GM19397 (cell line): Measurements from ENCODE around the gene CAPN15.
"Not testable (repeated sequence)": the region's sequence is repeated elsewhere in the genome, so short reads cannot be mapped to it uniquely, and the experiment has no call there.

Source experiments
- ATAC-seq: cut with Tn5 transposase; IDR thresholded peaks from one replicate; pipeline ENCODE4 v1.9.1; 2021; ENCODE audit warnings: mild to moderate bottlenecking, moderate library complexity; ENCODE audit not compliant: unreplicated experiment

CAPN15 gene

GRCh38 chr16:506246-506546 lies 21.3 kb upstream of the CAPN15 start:
- ATAC-seq = no peak

- not testable (repeated sequence) for ATAC-seq
Measured at GRCh38 chr16:507527-507926, 20.0 kb upstream of the CAPN15 start.

- no peak for ATAC-seq
Measured at GRCh38 chr16:507996-508395, 19.5 kb upstream of the CAPN15 start.

- ATAC-seq = no peak
Measured at GRCh38 chr16:508884-509736, 18.4 kb upstream of the CAPN15 start.

GRCh38 chr16:510066-510825 lies 17.3 kb upstream of the CAPN15 start:
- no peak for ATAC-seq

- ATAC-seq = no peak
Measured at GRCh38 chr16:512802-513201, 14.7 kb upstream of the CAPN15 start.

- no peak for ATAC-seq
Measured at GRCh38 chr16:513950-514349, 13.6 kb upstream of the CAPN15 start.

GRCh38 chr16:515175-515938 lies 12.2 kb upstream of the CAPN15 start:
- ATAC-seq = no peak

GRCh38 chr16:515939-516226 lies 11.6 kb upstream of the CAPN15 start:
- ATAC-seq = no peak

GRCh38 chr16:516301-516700 lies 11.2 kb upstream of the CAPN15 start:
- ATAC-seq = no peak

GRCh38 chr16:518858-519257 lies 8.7 kb upstream of the CAPN15 start:
- no peak for ATAC-seq

GRCh38 chr16:519425-519824 lies 8.1 kb upstream of the CAPN15 start:
- no peak for ATAC-seq

GRCh38 chr16:519841-520687 lies 7.4 kb upstream of the CAPN15 start:
- ATAC-seq = no peak

- ATAC-seq = no peak
Measured at GRCh38 chr16:520847-521246, 6.7 kb upstream of the CAPN15 start.

GRCh38 chr16:521381-522210 lies 5.9 kb upstream of the CAPN15 start:
- no peak for ATAC-seq

GRCh38 chr16:522320-523096 lies 5.0 kb upstream of the CAPN15 start:
- ATAC-seq = no peak

- no peak for ATAC-seq
Measured at GRCh38 chr16:523097-523741, 4.3 kb upstream of the CAPN15 start.

- ATAC-seq = no peak
Measured at GRCh38 chr16:524274-525040, 3.1 kb upstream of the CAPN15 start.
